OCI-LY7 (cell line): Measurements from ENCODE around the gene MYL12A.

Source experiments
- CTCF ChIP-seq: fragments of 200-600 bp; sonication (generic); conservative IDR thresholded peaks from 2 replicates; pipeline ENCODE4 v1.5.1; 2014; ENCODE audit warnings: mild to moderate bottlenecking, antibody characterized with exemption, low read length, moderate library complexity, mixed read lengths
- EZH2phosphoT487 ChIP-seq: fragments of 200-600 bp; sonication (generic); IDR thresholded peaks from 2 replicates; pipeline ENCODE4 v1.6.1; 2018; ENCODE audit warnings: low read depth, borderline replicate concordance, mild to moderate bottlenecking, mixed run types, antibody characterized with exemption, low read length, moderate library complexity, mixed read lengths

GRCh38 chr18:3207565-3207964 is 40.0 kb upstream of the MYL12A start:
- TF ChIP-seq CTCF (no peak), EZH2phosphoT487 (no peak)
